H1 (cell line): ENCODE measurements around the gene ZXDC. TPM values are rescaled to one million over a fixed set of nuclear protein-coding genes. Genes with fewer than 3 reads are reported as not detected.
A peak's percentile ranks its signal among the peaks of the same experiment; 100 is the strongest.

Experiments
- CTCF ChIA-PET: fragments of 300-600 bp; sonication (Branson Sonifier 250); formaldehyde crosslinking; loops from one replicate; lab custom pipeline; 2021; ENCODE audit not compliant: partially characterized antibody; lab: Charles Lee
- POLR2A ChIA-PET: fragments of 300-600 bp; sonication (Branson Sonifier 250); formaldehyde crosslinking; loops from one replicate; lab custom pipeline; 2021; ENCODE audit warnings: inconsistent platforms; ENCODE audit not compliant: partially characterized antibody; lab: Charles Lee
- DNase-seq, 2 experiments: peaks; one replicate each; pipeline versions ENCODE4 v3.0.0 to v3.0.0-alpha.2; 2010 to 2022; ENCODE audit warnings: low spot score in 2 of 2, low read depth in 1 of 2, mixed read lengths in 1 of 2
- FAIRE-seq: peaks from 2 replicates; lab custom pipeline; 2011; peaks lifted over from hg19 to GRCh38; lab: Jason Lieb, UNC
- H2AFZ ChIP-seq: 2 replicates; pipeline ENCODE4 v1.8.1; 2012; ENCODE audit warnings: low read length, inconsistent platforms
- H2AK5ac ChIP-seq: 2 replicates; pipeline ENCODE4 v1.6.1; 2013; ENCODE audit warnings: low read depth, low read length
- H2BK120ac ChIP-seq: replicated peaks from 2 replicates; pipeline ENCODE3; 2013; ENCODE audit warnings: low read depth, low read length, inconsistent platforms
- H2BK12ac ChIP-seq: 2 replicates; pipeline ENCODE4 v1.6.1; 2013; ENCODE audit warnings: low read depth, low read length
- H2BK15ac ChIP-seq: 2 replicates; pipeline ENCODE4 v1.6.1; 2013; ENCODE audit warnings: low read length
- H2BK20ac ChIP-seq: 2 replicates; pipeline ENCODE4 v1.6.1; 2013; ENCODE audit warnings: low read length
- H2BK5ac ChIP-seq: 2 replicates; pipeline ENCODE4 v1.6.1; 2013; ENCODE audit warnings: low read depth, low read length
- H3K14ac ChIP-seq: 2 replicates; pipeline ENCODE4 v1.6.1; 2013; ENCODE audit warnings: inconsistent platforms; ENCODE audit not compliant: insufficient read length
- H3K18ac ChIP-seq: 2 replicates; pipeline ENCODE4 v1.6.1; 2013; ENCODE audit warnings: low read length; ENCODE audit errors: extremely low read depth
- H3K23ac ChIP-seq: 2 replicates; pipeline ENCODE4 v1.6.1; 2013; ENCODE audit warnings: inconsistent platforms; ENCODE audit not compliant: insufficient read length
- H3K23me2 ChIP-seq: 2 replicates; pipeline ENCODE4 v1.6.1; 2013; ENCODE audit warnings: low read depth, low read length
- H3K27ac ChIP-seq: 2 replicates; pipeline ENCODE4 v1.6.1; 2011; ENCODE audit warnings: low read depth, low read length, inconsistent platforms
- H3K27me3 ChIP-seq, 4 experiments: replicated peaks in 1 of 4; 1 replicate in 1 of 4; 2 replicates in 3 of 4; pipeline versions ENCODE4 v1.6.1 to v1.8.1; 2011 to 2013; ENCODE audit warnings: low read length in 3 of 4, mild to moderate bottlenecking in 3 of 4, inconsistent platforms in 2 of 4, mixed read lengths in 2 of 4, moderate library complexity in 1 of 4; ENCODE audit not compliant: control insufficient read depth in 3 of 4, insufficient read depth in 3 of 4; ENCODE audit errors: extremely low read depth in 1 of 4
- H3K36me3 ChIP-seq, 4 experiments: 2 replicates each; pipeline versions ENCODE4 v1.6.1 to v1.8.1; 2011 to 2013; ENCODE audit warnings: mild to moderate bottlenecking in 4 of 4, low read length in 3 of 4, moderate library complexity in 2 of 4, control low read depth in 1 of 4, inconsistent platforms in 1 of 4; ENCODE audit not compliant: insufficient read depth in 4 of 4, control insufficient read depth in 2 of 4
- H3K4ac ChIP-seq: replicated peaks from 2 replicates; pipeline ENCODE3; 2013; ENCODE audit warnings: low read length, low read depth, mixed read lengths, inconsistent platforms; ENCODE audit not compliant: insufficient read length
- H3K4me1 ChIP-seq, 4 experiments: replicated peaks in 1 of 4; 1 replicate in 1 of 4; 2 replicates in 3 of 4; pipeline versions ENCODE4 v1.6.1 to v1.8.1; 2011 to 2013; ENCODE audit warnings: low read length in 3 of 4, inconsistent platforms in 2 of 4, mixed read lengths in 1 of 4; ENCODE audit not compliant: insufficient read depth in 4 of 4, control insufficient read depth in 3 of 4
- H3K4me2 ChIP-seq, 2 experiments: 2 replicates each; pipeline versions ENCODE4 v1.6.1 to v1.8.1; 2011 to 2013; ENCODE audit warnings: low read depth in 2 of 2, low read length in 2 of 2, control low read depth in 1 of 2, inconsistent platforms in 1 of 2, mild to moderate bottlenecking in 1 of 2; ENCODE audit not compliant: insufficient read depth in 1 of 2
- H3K4me3 ChIP-seq, 4 experiments: fragments of 200-600, 300-600 bp in 1 of 4; sonication (generic), shearing (Covaris generic), sonication (Bioruptor Twin) in 1 of 4; 2 replicates each; pipeline versions ENCODE4 v1.5.1 to v1.8.1; 2011 to 2016; ENCODE audit warnings: low read length in 4 of 4, low read depth in 3 of 4, control low read depth in 2 of 4, inconsistent platforms in 2 of 4, mild to moderate bottlenecking in 2 of 4, mixed read lengths in 1 of 4, moderate library complexity in 1 of 4; ENCODE audit not compliant: insufficient read depth in 2 of 4; ENCODE audit errors: extremely low read depth in 1 of 4
- H3K56ac ChIP-seq: replicated peaks from 2 replicates; pipeline ENCODE3; 2013; ENCODE audit warnings: low read depth, mild to moderate bottlenecking, mixed read lengths, low read length, inconsistent platforms; ENCODE audit not compliant: insufficient read length
- H3K79me1 ChIP-seq: 2 replicates; pipeline ENCODE4 v1.6.1; 2013; ENCODE audit warnings: low read depth, low read length, control low read depth
- H3K79me2 ChIP-seq, 2 experiments: 2 replicates each; pipeline versions ENCODE4 v1.6.1 to v1.8.1; 2012 to 2013; ENCODE audit warnings: low read length in 2 of 2, mild to moderate bottlenecking in 2 of 2, inconsistent platforms in 1 of 2; ENCODE audit not compliant: insufficient read depth in 2 of 2, control insufficient read depth in 1 of 2
- H3K9ac ChIP-seq, 4 experiments: replicated peaks in 1 of 4; 1 replicate in 1 of 4; 2 replicates in 3 of 4; pipeline versions ENCODE4 v1.6.1 to v1.8.1; 2011 to 2013; ENCODE audit warnings: low read depth in 3 of 4, low read length in 3 of 4, control low read depth in 2 of 4, mild to moderate bottlenecking in 2 of 4, moderate library complexity in 2 of 4, inconsistent platforms in 1 of 4; ENCODE audit errors: extremely low read depth in 1 of 4
- H3K9me3 ChIP-seq, 2 experiments: 2 replicates each; pipeline versions ENCODE4 v1.6.1 to v1.8.1; 2012 to 2013; ENCODE audit warnings: mild to moderate bottlenecking in 2 of 2, moderate library complexity in 2 of 2, control low read depth in 1 of 2, inconsistent platforms in 1 of 2, low read depth in 1 of 2, low read length in 1 of 2, mixed read lengths in 1 of 2; ENCODE audit not compliant: insufficient read depth in 2 of 2
- H4K20me1 ChIP-seq, 2 experiments: replicated peaks in 1 of 2; 2 replicates each; pipeline versions ENCODE3 to v1.8.1; 2011 to 2013; ENCODE audit warnings: inconsistent platforms in 2 of 2, low read length in 2 of 2, mild to moderate bottlenecking in 1 of 2; ENCODE audit not compliant: insufficient read depth in 2 of 2, control insufficient read depth in 1 of 2
- H4K5ac ChIP-seq: 2 replicates; pipeline ENCODE4 v1.6.1; 2013; ENCODE audit warnings: low read length, low read depth, mixed read lengths, inconsistent platforms; ENCODE audit not compliant: insufficient read length
- H4K8ac ChIP-seq: 2 replicates; pipeline ENCODE4 v1.8.0; 2013; ENCODE audit warnings: mild to moderate bottlenecking, moderate library complexity, low read length, inconsistent platforms; ENCODE audit not compliant: insufficient read depth; ENCODE audit errors: extremely low read depth
- H4K91ac ChIP-seq: replicated peaks from 2 replicates; pipeline ENCODE3; 2013; ENCODE audit warnings: low read length, mixed read lengths, inconsistent platforms; ENCODE audit not compliant: insufficient read length
- RXRA ChIP-seq: IDR thresholded peaks from 2 replicates; pipeline ENCODE4 v1.6.1; 2011; ENCODE audit warnings: low read depth, mild to moderate bottlenecking, low read length, moderate library complexity; ENCODE audit not compliant: insufficient read depth
- WGBS, 2 experiments: shearing (Covaris generic) in 1 of 2; methylation state at CpG; one replicate each; pipeline versions ENCODE4 v1.1.6 to v1.1.7; 2013 to 2015; ENCODE audit warnings: low lambda C conversion rate in 2 of 2, mixed read lengths in 2 of 2, inconsistent platforms in 1 of 2, low coverage in 1 of 2, missing lambda C conversion rate in 1 of 2; ENCODE audit not compliant: insufficient replicate concordance in 2 of 2, insufficient coverage in 1 of 2, insufficient read length in 1 of 2; ENCODE audit errors: extremely low coverage in 1 of 2, missing lambda C conversion rate in 1 of 2; 5-methylcytosine and 5-hydroxymethylcytosine counted together
- polyA plus RNA-seq, 7 experiments: library from polyadenylated mRNA; depleted of rRNA in 3 of 7; stranded (reverse) in 5 of 7; unstranded in 2 of 7; fragments of >200 nt in 5 of 7; fragments of 200-250 nt in 2 of 7; gene quantifications; 1 replicate in 5 of 7; 2 replicates in 1 of 7; 4 replicates in 1 of 7; pipeline versions ENCODE4 v1.2.1 to v1.2.3, GENCODE V29; 2011 to 2013; ENCODE audit warnings: missing spikeins in 2 of 7, mixed read lengths in 2 of 7
- total RNA-seq: library from RNA; stranded (reverse); fragmentation: NEBNext Ultra II Directional; extraction: Animal tissue kit (Norgen Biotek cat#: 25700); gene quantifications from 2 replicates; pipeline ENCODE4 v1.2.1, GENCODE V29; 2021
- TF ChIP-seq, protein P1 (sequence below), 3 experiments: IDR thresholded peaks; 1 replicate in 2 of 3; 2 replicates in 1 of 3; pipeline versions ENCODE4 v1.5.1 to v1.6.1; 2011; ENCODE audit warnings: low read length in 3 of 3, mild to moderate bottlenecking in 3 of 3, inconsistent platforms in 2 of 3, low read depth in 1 of 3, moderate library complexity in 1 of 3; ENCODE audit not compliant: insufficient read depth in 1 of 3; ENCODE audit errors: control extremely low read depth in 1 of 3

ZXDC gene
- total and polyA plus RNA-seq, 2 of the 8 experiments (the other 6 are each of a cell fraction or from before 2014, with no cell fraction given), result 12.7 to 24.3 TPM

GRCh38 chr3:126498929-126499328 lies 23.2 kb upstream of the ZXDC start:
- peaks cover 0 to 22% (median 16%) of the 10 kb centered on the region in 4 experiments; a peak in 6 of 7 replicates for H3K4me1 ChIP-seq
- H3K56ac ChIP-seq, result no peak overlapping the region
- no peak overlapping the region for H3K4me3 ChIP-seq
- DNase-seq (no peak), FAIRE-seq (no peak)
- H2BK20ac ChIP-seq, result 0 out of 2 replicates have a peak overlapping the region, but pooled peaks have one; percentile 18
- no peak overlapping the region for H4K5ac ChIP-seq
- 63% methylated on average over 10 of the region's 10 CpGs; no CpG with 5 or more reads in 1 of the 2 experiments for WGBS, 2 experiments
- no peak overlapping the region for H2AK5ac ChIP-seq
- peaks cover 0 to 3% of the 10 kb centered on the region in 2 experiments; a peak in 1 of 4 replicates for H3K79me2 ChIP-seq
- H3K9ac ChIP-seq, result no peak overlapping the region
- 0 out of 2 replicates have a peak overlapping the region, but pooled peaks have one; percentile 43 for H2BK12ac ChIP-seq
- H4K8ac ChIP-seq, result peak overlapping the region; percentile 4; the same call in 1 of the 2 replicates
- no peak overlapping the region for H2AFZ ChIP-seq
- H2BK120ac ChIP-seq, result no peak overlapping the region
- peak overlapping the region; percentile 40; the same call in 1 of the 2 replicates for H2BK15ac ChIP-seq
- no peaks in the 10 kb centered on the region; a peak in 1 of 8 replicates for H3K36me3 ChIP-seq
- no peaks in the 10 kb centered on the region for H3K9me3 ChIP-seq
- no peak overlapping the region for H3K27ac ChIP-seq
- H3K27me3 ChIP-seq, result no peaks in the 10 kb centered on the region; a peak in 1 of 7 replicates
- POLR2A ChIA-PET, result no interaction called here
- no peaks in the 10 kb centered on the region; the same call in 1 of the 2 replicates for H3K79me1 ChIP-seq
- peaks cover 0 to 6% of the 10 kb centered on the region in 2 experiments for H4K20me1 ChIP-seq
- H3K4me2 ChIP-seq, result no peak overlapping the region; a peak in 1 of 4 replicates
- H3K18ac ChIP-seq, result 0 out of 2 replicates have a peak overlapping the region, but pooled peaks have one; percentile 13
- CTCF ChIA-PET, result interaction anchor here (0.6 to 6.6 kb wide), 9 partner anchors 9 to 1415 kb away, joined by 3 to 49 read pairs (median 4); no protein-coding TSS in a partner anchor
- no peak overlapping the region for H3K14ac ChIP-seq
- H3K23me2 ChIP-seq, result peaks cover 2% of the 10 kb centered on the region; the same call in 1 of the 2 replicates
- no peak overlapping the region for H3K4ac ChIP-seq
- H3K23ac ChIP-seq, result no peak overlapping the region
- no peak overlapping the region for H4K91ac ChIP-seq
- peak overlapping the region; percentile 68; the same call in 1 of the 2 replicates for H2BK5ac ChIP-seq
- TF ChIP-seq, protein P1, sequence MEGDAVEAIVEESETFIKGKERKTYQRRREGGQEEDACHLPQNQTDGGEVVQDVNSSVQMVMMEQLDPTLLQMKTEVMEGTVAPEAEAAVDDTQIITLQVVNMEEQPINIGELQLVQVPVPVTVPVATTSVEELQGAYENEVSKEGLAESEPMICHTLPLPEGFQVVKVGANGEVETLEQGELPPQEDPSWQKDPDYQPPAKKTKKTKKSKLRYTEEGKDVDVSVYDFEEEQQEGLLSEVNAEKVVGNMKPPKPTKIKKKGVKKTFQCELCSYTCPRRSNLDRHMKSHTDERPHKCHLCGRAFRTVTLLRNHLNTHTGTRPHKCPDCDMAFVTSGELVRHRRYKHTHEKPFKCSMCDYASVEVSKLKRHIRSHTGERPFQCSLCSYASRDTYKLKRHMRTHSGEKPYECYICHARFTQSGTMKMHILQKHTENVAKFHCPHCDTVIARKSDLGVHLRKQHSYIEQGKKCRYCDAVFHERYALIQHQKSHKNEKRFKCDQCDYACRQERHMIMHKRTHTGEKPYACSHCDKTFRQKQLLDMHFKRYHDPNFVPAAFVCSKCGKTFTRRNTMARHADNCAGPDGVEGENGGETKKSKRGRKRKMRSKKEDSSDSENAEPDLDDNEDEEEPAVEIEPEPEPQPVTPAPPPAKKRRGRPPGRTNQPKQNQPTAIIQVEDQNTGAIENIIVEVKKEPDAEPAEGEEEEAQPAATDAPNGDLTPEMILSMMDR (IDR thresholded peaks at IDR 0.05; ENCODE audit: control extremely low read depth in 1 of 3, insufficient read depth in 1 of 3, low read depth in 1 of 3, low read length in 3 of 3), result peak in 2 of 3 experiments; percentile 21 to 29; a peak in 2 of 4 replicates
- TF ChIP-seq RXRA, result no peak
